IMR-90 (cell line): ENCODE measurements around the gene BTRC. TPM values are rescaled to one million over a fixed set of nuclear protein-coding genes. Genes with fewer than 3 reads are reported as not detected.
A peak's percentile ranks its signal among the peaks of the same experiment; 100 is the strongest.

ENCODE experiments used
- ATAC-seq: fragments of 200-7000 bp; cut with Tn5 transposase; 2 replicates; pipeline ENCODE4 v1.9.1; 2020; ENCODE audit warnings: low read depth, mild to moderate bottlenecking, moderate library complexity
- BruUV-seq: library from RNA; stranded (reverse); fragments of 400-500 nt; replicated peaks from 2 replicates; lab custom pipeline; 2021; lab: Mats Ljungman, UMichigan
- CTCF ChIA-PET: fragments of 300-600 bp; formaldehyde crosslinking; extraction: SDS; loops from one replicate; lab custom pipeline; 2021; ENCODE audit warnings: antibody characterized with exemption; lab: Yijun Ruan, JAX
- POLR2A ChIA-PET: fragments of 300-600 bp; sonication (Branson Sonifier 250); formaldehyde crosslinking; loops from one replicate; lab custom pipeline; 2022; ENCODE audit warnings: antibody characterized with exemption; ENCODE audit not compliant: unreplicated experiment; lab: Charles Lee
- DNase-seq: peaks from one replicate; pipeline ENCODE4 v3.0.0; 2013
- H2AFZ ChIP-seq: replicated peaks from 2 replicates; pipeline ENCODE3; 2013; ENCODE audit warnings: low read length, mild to moderate bottlenecking; ENCODE audit not compliant: poor library complexity
- H2AK5ac ChIP-seq: 2 replicates; pipeline ENCODE4 v1.6.1; 2013; ENCODE audit warnings: low read depth, low read length, inconsistent platforms
- H2AK9ac ChIP-seq: replicated peaks from 2 replicates; pipeline ENCODE3; 2013; ENCODE audit warnings: mild to moderate bottlenecking, low read depth, low read length, moderate library complexity; ENCODE audit not compliant: poor library complexity
- H2BK120ac ChIP-seq: 2 replicates; pipeline ENCODE4 v1.6.1; 2013; ENCODE audit warnings: low read depth, low read length, inconsistent platforms
- H2BK15ac ChIP-seq: 3 replicates; pipeline ENCODE4 v1.6.1; 2013; ENCODE audit warnings: low read depth, low read length, inconsistent platforms
- H2BK20ac ChIP-seq: 2 replicates; pipeline ENCODE4 v1.6.1; 2013; ENCODE audit warnings: low read depth, mild to moderate bottlenecking, inconsistent platforms, low read length, moderate library complexity
- H2BK5ac ChIP-seq: 2 replicates; pipeline ENCODE4 v1.6.1; 2013; ENCODE audit warnings: mild to moderate bottlenecking, low read depth, low read length, inconsistent platforms; ENCODE audit not compliant: poor library complexity, severe bottlenecking
- H3K14ac ChIP-seq: replicated peaks from 2 replicates; pipeline ENCODE4 v1.6.1; 2013; ENCODE audit warnings: low read depth, low read length, inconsistent platforms
- H3K18ac ChIP-seq: 2 replicates; pipeline ENCODE4 v1.6.1; 2013; ENCODE audit warnings: low read depth, low read length, control low read depth
- H3K23ac ChIP-seq: 2 replicates; pipeline ENCODE4 v1.6.1; 2013; ENCODE audit warnings: low read depth, low read length, inconsistent platforms
- H3K27ac ChIP-seq: 2 replicates; pipeline ENCODE4 v1.5.1; 2013; ENCODE audit warnings: mild to moderate bottlenecking, control low read depth, low read length; ENCODE audit not compliant: insufficient read depth
- H3K27me3 ChIP-seq: 2 replicates; pipeline ENCODE4 v1.6.1; 2013; ENCODE audit warnings: low read length; ENCODE audit not compliant: control insufficient read depth, insufficient read depth
- H3K36me3 ChIP-seq: 2 replicates; pipeline ENCODE4 v1.6.1; 2013; ENCODE audit warnings: low read length, mixed read lengths; ENCODE audit not compliant: control insufficient read depth, insufficient read depth
- H3K4ac ChIP-seq: 2 replicates; pipeline ENCODE4 v1.6.1; 2013; ENCODE audit warnings: low read depth, low read length, inconsistent platforms
- H3K4me1 ChIP-seq: 2 replicates; pipeline ENCODE4 v1.6.1; 2013; ENCODE audit warnings: low read length, mixed read lengths; ENCODE audit not compliant: control insufficient read depth, insufficient read depth
- H3K4me2 ChIP-seq: 2 replicates; pipeline ENCODE4 v1.6.1; 2013; ENCODE audit warnings: low read depth, mild to moderate bottlenecking, control low read depth, low read length, moderate library complexity
- H3K4me3 ChIP-seq: 2 replicates; pipeline ENCODE4 v1.5.1; 2013; ENCODE audit warnings: low read depth, mild to moderate bottlenecking, control low read depth, low read length, moderate library complexity; ENCODE audit not compliant: insufficient read depth
- H3K56ac ChIP-seq: 2 replicates; pipeline ENCODE4 v1.6.1; 2013; ENCODE audit warnings: low read length, inconsistent platforms; ENCODE audit not compliant: insufficient read depth; ENCODE audit errors: extremely low read depth
- H3K79me1 ChIP-seq, 2 experiments: 2 replicates each; pipeline ENCODE4 v1.6.1; 2013; ENCODE audit warnings: low read length in 2 of 2, inconsistent platforms in 1 of 2, low read depth in 1 of 2
- H3K9ac ChIP-seq: 2 replicates; pipeline ENCODE4 v1.6.1; 2013; ENCODE audit warnings: low read depth, low read length, control low read depth
- H3K9me1 ChIP-seq: 2 replicates; pipeline ENCODE4 v1.6.1; 2013; ENCODE audit warnings: low read length, inconsistent platforms; ENCODE audit not compliant: insufficient read depth
- H3K9me3 ChIP-seq: 2 replicates; pipeline ENCODE4 v1.6.1; 2013; ENCODE audit warnings: low read length; ENCODE audit not compliant: control insufficient read depth, insufficient read depth
- H4K20me1 ChIP-seq: 2 replicates; pipeline ENCODE4 v1.6.1; 2013; ENCODE audit warnings: low read length, inconsistent platforms; ENCODE audit not compliant: insufficient read depth
- H4K5ac ChIP-seq: 2 replicates; pipeline ENCODE4 v1.6.1; 2013; ENCODE audit warnings: mild to moderate bottlenecking, low read depth, low read length, control low read depth
- H4K8ac ChIP-seq, 2 experiments: 2 replicates each; pipeline ENCODE4 v1.6.1; 2013; ENCODE audit warnings: low read depth in 2 of 2, low read length in 2 of 2, control low read depth in 1 of 2, inconsistent platforms in 1 of 2
- H4K91ac ChIP-seq: 2 replicates; pipeline ENCODE4 v1.6.1; 2013; ENCODE audit warnings: low read depth, low read length, inconsistent platforms; ENCODE audit not compliant: insufficient read depth
- CEBPB ChIP-seq: IDR thresholded peaks from 2 replicates; pipeline ENCODE4 v1.6.1; 2012; ENCODE audit warnings: low read depth, low read length, improper control_type of control experiment
- FOS ChIP-seq: fragments of 150-350 bp; IDR thresholded peaks from 2 replicates; pipeline ENCODE4 v1.6.1; 2016; ENCODE audit warnings: low read depth, low read length
- MAZ ChIP-seq: IDR thresholded peaks from 2 replicates; pipeline ENCODE4 v1.6.1; 2012; ENCODE audit warnings: low read depth, mild to moderate bottlenecking, low read length, improper control_type of control experiment, moderate library complexity, borderline replicate concordance
- MXI1 ChIP-seq: IDR thresholded peaks from 2 replicates; pipeline ENCODE4 v1.6.1; 2012; ENCODE audit warnings: low read depth, mild to moderate bottlenecking, low read length, moderate library complexity, borderline replicate concordance
- RFX5 ChIP-seq: IDR thresholded peaks from 2 replicates; pipeline ENCODE4 v1.8.0; 2012; ENCODE audit warnings: low read depth, mild to moderate bottlenecking, low read length, moderate library complexity
- SMC3 ChIP-seq: fragments of 150-350 bp; IDR thresholded peaks from 2 replicates; pipeline ENCODE4 v1.6.1; 2016; ENCODE audit warnings: low read depth, mild to moderate bottlenecking, antibody characterized with exemption, low read length, moderate library complexity
- WGBS, 2 experiments: methylation state at CpG; one replicate each; pipeline versions ENCODE4 v1.1.5 to v1.1.7; 2013; ENCODE audit warnings: missing lambda C conversion rate in 2 of 2; ENCODE audit not compliant: insufficient read length in 1 of 2; ENCODE audit errors: extremely low coverage in 2 of 2; 5-methylcytosine and 5-hydroxymethylcytosine counted together
- dilution Hi-C: fragments of 300-500 bp; cut with HindIII; formaldehyde crosslinking; loops from one replicate; pipeline ENCODE4 v1.14.3; 2018; ENCODE audit warnings: low sequenced_read_pairs; ENCODE audit not compliant: unreplicated experiment
- in situ Hi-C: fragments of 300-500 bp; cut with MboI; formaldehyde crosslinking; loops from 3 replicates; pipeline ENCODE4 v1.14.3; 2019; ENCODE audit warnings: low sequenced_read_pairs, inconsistent platforms, mixed read lengths
- intact Hi-C: fragments of 100-400 bp; cut with micrococcal nuclease; formaldehyde crosslinking; loops from 2 replicates; pipeline ENCODE4 v1.10.0; 2022
- polyA plus RNA-seq, 3 experiments: library from polyadenylated mRNA; depleted of rRNA; stranded (reverse); fragments of >200 nt; gene quantifications; 2 replicates each; pipeline ENCODE4 v1.2.3, GENCODE V29; 2012; ENCODE audit warnings: low replicate concordance in 1 of 3
- total RNA-seq: library from RNA; depleted of rRNA; stranded (reverse); fragments of >200 nt; gene quantifications from 2 replicates; pipeline ENCODE4 v1.2.3, GENCODE V29; 2012

The BTRC gene
- total and polyA plus RNA-seq, 2 of the 4 experiments (the other 2 are of a cell fraction), result 7.7 to 8.4 TPM

- in situ Hi-C loops, result no loop called here
- no peaks in the 10 kb centered on the region for H3K9me3 ChIP-seq
Measured at GRCh38 chr10:101563497-101564040, 209.6 kb downstream of the BTRC start.

More at GRCh38 chr10:101563497-101564040, 209.6 kb downstream of the BTRC start:
- Histone ChIP-seq H3K23ac (peak overlapping the region; percentile 59; the same call in 1 of the 2 replicates), H3K27me3 (peaks cover 33% of the 10 kb centered on the region), H3K14ac (no peak overlapping the region), H4K91ac (no peak overlapping the region), H3K4me2 (no peak overlapping the region), H2BK120ac (no peak overlapping the region), H3K4ac (no peak overlapping the region), H3K18ac (no peak overlapping the region), H2BK15ac (no peak overlapping the region), H3K27ac (no peak overlapping the region), H4K20me1 (no peaks in the 10 kb centered on the region), H2AK5ac (no peak overlapping the region), H3K9ac (no peak overlapping the region), H3K36me3 (no peaks in the 10 kb centered on the region), H2BK20ac (no peak overlapping the region), H2AFZ (no peak overlapping the region), H2BK5ac (no peak overlapping the region), H3K9me1 (peaks cover 5% of the 10 kb centered on the region), H2AK9ac (no peak overlapping the region), H4K8ac (no peak overlapping the region), H3K4me1 (peaks cover 2% of the 10 kb centered on the region; the same call in 1 of the 2 replicates), H3K79me1 (no peaks in the 10 kb centered on the region), H4K5ac (no peak overlapping the region), H3K56ac (no peak overlapping the region), H3K4me3 (no peak overlapping the region)
- intact Hi-C loops (no loop called here), dilution Hi-C loops (no loop called here)
- WGBS, 2 experiments, result 60% methylated on average over 2 of the region's 11 CpGs; no CpG with 5 or more reads in 1 of the 2 experiments
- TF ChIP-seq CEBPB, result no peak
- no peak for TF ChIP-seq FOS
- no peak for TF ChIP-seq SMC3
- TF ChIP-seq MXI1, result no peak
- no peak for TF ChIP-seq RFX5
- no peak for TF ChIP-seq MAZ
- ATAC-seq (no peak), DNase-seq (no peak)
- CTCF ChIA-PET, result interaction anchor here (0.6 kb wide), 1 partner anchor 97 kb away, joined by 9 read pairs; no protein-coding TSS in a partner anchor
- POLR2A ChIA-PET, result interaction anchor here (0.5 kb wide), 1 partner anchor 59 kb away, joined by 9 read pairs; no protein-coding TSS in a partner anchor
- no TSS peak for BruUV-seq
